Measurements from ENCODE around the gene DNASE1L1. TPM values are rescaled to one million over a fixed set of nuclear protein-coding genes. Genes with fewer than 3 reads are reported as not detected.

Gene DNASE1L1
- total RNA-seq, 4 donors from 2014 or later, result 11.1 to 29.3 (median 22.3) TPM

DNA sequence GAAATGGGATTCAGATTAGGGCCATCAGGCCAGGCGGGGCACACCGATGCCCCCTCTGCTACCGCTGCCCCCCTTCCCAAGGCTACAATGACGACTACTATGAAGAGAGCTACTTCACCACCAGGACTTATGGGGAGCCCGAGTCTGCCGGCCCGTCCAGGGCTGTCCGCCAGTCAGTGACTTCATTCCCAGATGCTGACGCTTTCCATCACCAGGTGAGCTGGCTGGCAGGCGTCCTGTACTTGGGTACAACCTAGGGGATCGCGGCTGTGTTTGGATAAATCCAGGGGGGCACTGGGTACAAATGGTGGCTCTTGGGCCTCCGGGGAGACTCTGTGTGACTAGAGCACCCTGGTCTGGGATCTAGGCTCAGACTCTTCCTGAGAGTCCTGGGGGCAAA is 28.9 kb downstream of the DNASE1L1 start:
- Histone ChIP-seq H3K4me3 (peak overlapping the region; percentile 81 to 98), H3K9me3 (no peaks in the 10 kb centered on the region), H3K36me3 (peaks cover 0 to 5% of the 10 kb centered on the region in 2 donors), H3K4me1 (peaks cover 0 to 58% (median 8%) of the 10 kb centered on the region in 3 donors), H3K27me3 (no peaks in the 10 kb centered on the region), H3K27ac (peak overlapping the region; percentile 97 to 100 (median 98))
- WGBS, 2 donors (ENCODE audit: low coverage in 1 of 2), result 0% methylated on average over 1 of the region's 13 CpGs; no CpG with 5 or more reads in 1 of the 2 donors
- TF ChIP-seq POLR2A (IDR thresholded peaks at IDR 0.05), result no peak
- TF ChIP-seq POLR2AphosphoS5 (IDR thresholded peaks at IDR 0.05), result no peak
- TF ChIP-seq EP300 (IDR thresholded peaks at IDR 0.05), result no peak
- TF ChIP-seq, protein P1, sequence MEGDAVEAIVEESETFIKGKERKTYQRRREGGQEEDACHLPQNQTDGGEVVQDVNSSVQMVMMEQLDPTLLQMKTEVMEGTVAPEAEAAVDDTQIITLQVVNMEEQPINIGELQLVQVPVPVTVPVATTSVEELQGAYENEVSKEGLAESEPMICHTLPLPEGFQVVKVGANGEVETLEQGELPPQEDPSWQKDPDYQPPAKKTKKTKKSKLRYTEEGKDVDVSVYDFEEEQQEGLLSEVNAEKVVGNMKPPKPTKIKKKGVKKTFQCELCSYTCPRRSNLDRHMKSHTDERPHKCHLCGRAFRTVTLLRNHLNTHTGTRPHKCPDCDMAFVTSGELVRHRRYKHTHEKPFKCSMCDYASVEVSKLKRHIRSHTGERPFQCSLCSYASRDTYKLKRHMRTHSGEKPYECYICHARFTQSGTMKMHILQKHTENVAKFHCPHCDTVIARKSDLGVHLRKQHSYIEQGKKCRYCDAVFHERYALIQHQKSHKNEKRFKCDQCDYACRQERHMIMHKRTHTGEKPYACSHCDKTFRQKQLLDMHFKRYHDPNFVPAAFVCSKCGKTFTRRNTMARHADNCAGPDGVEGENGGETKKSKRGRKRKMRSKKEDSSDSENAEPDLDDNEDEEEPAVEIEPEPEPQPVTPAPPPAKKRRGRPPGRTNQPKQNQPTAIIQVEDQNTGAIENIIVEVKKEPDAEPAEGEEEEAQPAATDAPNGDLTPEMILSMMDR (IDR thresholded peaks at IDR 0.05), result no peak
- ATAC-seq, result no peak

DNA sequence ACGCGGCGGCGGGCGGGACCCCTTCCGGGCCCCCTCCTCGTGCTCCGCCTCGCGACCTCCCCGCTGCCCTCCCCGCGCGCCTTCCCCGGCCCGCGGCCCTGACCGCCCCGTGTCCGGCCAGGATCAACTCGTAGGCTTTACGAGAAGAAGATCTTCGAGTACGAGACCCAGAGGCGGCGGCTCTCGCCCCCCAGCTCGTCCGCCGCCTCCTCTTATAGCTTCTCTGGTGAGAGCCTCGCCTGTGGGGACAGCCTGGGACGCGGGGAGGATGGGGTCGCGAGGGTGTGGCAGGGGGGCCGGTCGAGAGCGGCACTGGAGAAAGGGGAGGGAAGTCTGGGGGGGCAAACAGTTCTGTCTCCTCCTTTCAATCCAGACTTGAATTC is 29.5 kb downstream of the DNASE1L1 start:
- Histone ChIP-seq H3K27me3 (no peaks in the 10 kb centered on the region), H3K4me3 (peak overlapping the region; percentile 81 to 98), H3K27ac (peak overlapping the region; percentile 97 to 100 (median 98)), H3K4me1 (peaks cover 0 to 57% (median 8%) of the 10 kb centered on the region in 3 donors), H3K36me3 (peaks cover 0 to 5% of the 10 kb centered on the region in 2 donors), H3K9me3 (no peaks in the 10 kb centered on the region)
- no CpG with 5 or more reads among the region's 38 CpGs for WGBS, 2 donors (ENCODE audit: low coverage in 1 of 2)
- ATAC-seq, result no peak
- TF ChIP-seq EP300 (IDR thresholded peaks at IDR 0.05) (no peak), POLR2AphosphoS5 (IDR thresholded peaks at IDR 0.05) (no peak), POLR2A (IDR thresholded peaks at IDR 0.05) (no peak)

DNA sequence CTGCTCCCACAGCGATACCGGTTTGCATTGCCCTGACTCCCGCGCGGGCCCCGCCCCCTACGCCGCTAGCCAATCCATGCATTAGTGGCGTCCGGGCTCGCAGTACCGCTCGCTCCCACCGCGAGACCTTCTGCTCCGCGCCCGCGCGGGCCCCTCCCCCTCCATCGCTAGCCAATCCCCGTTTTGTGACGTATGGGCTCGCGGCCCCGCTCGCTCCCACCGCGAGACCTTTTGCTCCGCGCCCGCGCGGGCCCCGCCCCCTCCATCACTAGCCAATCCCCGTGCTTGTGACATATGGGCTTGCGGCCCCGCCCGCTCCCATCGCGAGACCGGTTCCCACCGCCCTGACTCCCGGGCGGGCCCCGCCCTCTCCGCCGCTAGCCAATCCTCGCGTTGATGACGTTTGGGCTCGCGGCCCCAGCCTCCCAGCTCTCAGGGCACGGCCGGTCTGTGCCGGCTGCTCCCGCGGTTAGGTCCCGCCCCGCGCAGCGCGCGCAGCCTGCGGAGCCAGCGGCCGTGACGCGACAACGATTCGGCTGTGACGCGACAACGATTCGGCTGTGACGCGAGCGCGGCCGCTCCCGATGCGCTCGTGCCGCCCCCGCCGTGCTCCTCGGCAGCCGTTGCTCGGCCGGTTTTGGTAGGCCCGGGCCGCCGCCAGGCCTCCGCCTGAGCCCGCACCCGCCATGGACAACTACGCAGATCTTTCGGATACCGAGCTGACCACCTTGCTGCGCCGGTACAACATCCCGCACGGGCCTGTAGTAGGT is 30.1 kb downstream of the DNASE1L1 start, which contains the start of gene EMD:
EMD (plus strand) TSS at position 497 of the 770 bp plus-strand sequence; CDS start at position 687, 190 bp downstream.
- TF ChIP-seq POLR2AphosphoS5 (IDR thresholded peaks at IDR 0.05) (peak; percentile 85), POLR2A (IDR thresholded peaks at IDR 0.05) (peak; percentile 89 to 91), EP300 (IDR thresholded peaks at IDR 0.05) (peak; percentile 24)
- TF ChIP-seq, protein P1 (IDR thresholded peaks at IDR 0.05), result peak in 1 of 4 experiments; percentile 45
- peak within 1 kb of the TSS; percentile 97 to 100 (median 98) for H3K27ac ChIP-seq
- H3K27me3 ChIP-seq, result no peaks in the 10 kb centered on the region
- H3K4me3 ChIP-seq, result peak within 1 kb of the TSS; percentile 81 to 98
- ATAC-seq, result peak; percentile 86
- peaks cover 0 to 53% (median 8%) of the 10 kb centered on the region in 3 donors for H3K4me1 ChIP-seq
- no CpG with 5 or more reads among the region's 103 CpGs for WGBS, 2 donors (ENCODE audit: low coverage in 1 of 2)
- peaks cover 0 to 5% of the 10 kb centered on the region in 2 donors for H3K36me3 ChIP-seq
- no peaks in the 10 kb centered on the region for H3K9me3 ChIP-seq

DNA sequence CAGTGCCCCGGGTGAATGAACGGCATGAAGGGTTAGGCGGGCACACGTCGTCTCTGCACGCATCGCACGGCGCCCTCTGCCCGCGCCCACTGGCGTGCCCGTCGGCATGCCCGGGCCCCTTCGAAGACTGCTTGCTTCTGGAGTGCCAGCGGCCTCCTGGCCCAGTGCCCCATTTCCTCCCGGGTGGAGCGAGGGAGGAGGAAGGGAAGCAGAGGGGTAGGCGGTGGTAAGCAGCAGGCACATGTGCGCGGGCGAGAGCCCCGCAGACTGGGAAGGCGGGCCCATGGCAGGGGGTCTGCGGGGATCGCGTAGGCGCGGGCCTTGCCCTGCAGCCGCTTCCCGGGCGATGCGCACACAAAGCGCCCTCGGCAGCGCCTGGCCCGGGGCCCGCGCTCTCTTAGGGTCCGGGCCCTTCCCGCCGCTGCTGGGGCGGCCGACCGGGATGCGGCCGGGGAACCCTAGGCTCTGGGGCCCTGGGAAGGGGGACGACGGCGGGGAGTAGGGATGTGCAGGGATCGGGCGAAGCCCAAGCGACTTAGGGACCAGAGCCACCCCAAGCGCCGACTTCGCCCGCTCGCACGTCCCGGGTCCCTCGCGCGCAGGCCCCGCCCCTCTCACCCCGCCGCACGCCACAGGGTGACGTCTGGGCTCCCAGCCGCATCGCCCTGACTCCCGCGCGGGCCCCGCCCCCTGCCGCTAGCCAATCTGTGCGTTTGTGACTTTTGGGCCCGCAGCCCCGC is 30.8 kb downstream of the DNASE1L1 start:
- TF ChIP-seq, protein P1 (IDR thresholded peaks at IDR 0.05), result no peak
- peak; percentile 84 to 88 for TF ChIP-seq POLR2A (IDR thresholded peaks at IDR 0.05)
- TF ChIP-seq EP300 (IDR thresholded peaks at IDR 0.05), result no peak
- peak; percentile 82 for TF ChIP-seq POLR2AphosphoS5 (IDR thresholded peaks at IDR 0.05)
- H3K4me1 ChIP-seq, result peaks cover 0 to 53% (median 11%) of the 10 kb centered on the region in 3 donors
- H3K36me3 ChIP-seq, result peaks cover 0 to 5% of the 10 kb centered on the region in 2 donors
- H3K4me3 ChIP-seq, result peak overlapping the region; percentile 58 to 84
- ATAC-seq, result no peak
- peak overlapping the region; percentile 94 to 100 (median 98) for H3K27ac ChIP-seq
- WGBS, 2 donors (ENCODE audit: low coverage in 1 of 2), result 19% methylated on average over 23 of the region's 79 CpGs; no CpG with 5 or more reads in 1 of the 2 donors
- H3K9me3 ChIP-seq, result no peaks in the 10 kb centered on the region
- no peaks in the 10 kb centered on the region for H3K27me3 ChIP-seq

DNA sequence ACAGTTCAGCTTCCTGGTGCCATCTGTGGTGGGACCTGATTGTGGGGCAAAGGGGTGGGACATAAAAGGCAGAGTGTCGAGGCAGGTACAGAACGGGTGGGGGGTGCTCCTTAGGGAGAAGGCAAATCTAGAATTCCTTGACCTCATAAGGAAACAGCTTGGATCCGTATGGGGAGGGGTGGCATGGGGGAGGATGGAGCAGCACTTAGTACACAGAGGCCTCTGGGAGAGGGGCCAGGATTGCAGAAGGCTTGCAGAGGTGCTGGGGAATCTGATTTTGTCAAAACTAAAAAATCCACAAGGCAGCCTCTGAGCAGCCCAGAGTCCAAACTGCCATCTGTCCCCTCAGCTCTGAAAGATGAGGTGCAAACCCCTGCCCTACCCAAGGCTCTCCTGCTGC is 32.3 kb downstream of the DNASE1L1 start:
- H3K27ac ChIP-seq, result peak overlapping the region; percentile 94 to 100 (median 98)
- ATAC-seq, result peak; percentile 3
- 75% methylated on average over 2 of the region's 3 CpGs; no CpG with 5 or more reads in 1 of the 2 donors for WGBS, 2 donors (ENCODE audit: low coverage in 1 of 2)
- no peaks in the 10 kb centered on the region for H3K9me3 ChIP-seq
- H3K4me3 ChIP-seq, result no peak overlapping the region
- TF ChIP-seq POLR2AphosphoS5 (IDR thresholded peaks at IDR 0.05), result peak; percentile 44
- TF ChIP-seq, protein P1 (IDR thresholded peaks at IDR 0.05), result no peak
- no peaks in the 10 kb centered on the region for H3K27me3 ChIP-seq
- H3K36me3 ChIP-seq, result peaks cover 0 to 5% of the 10 kb centered on the region in 2 donors
- peaks cover 0 to 57% (median 11%) of the 10 kb centered on the region in 3 donors for H3K4me1 ChIP-seq
